Measurements from ENCODE around the gene PIK3R3.
A peak's percentile ranks its signal among the peaks of the same experiment; 100 is the strongest.
"Not testable (repeated sequence)": the region's sequence is repeated elsewhere in the genome, so short reads cannot be mapped to it uniquely, and the experiment has no call there.

PIK3R3 gene

DNA sequence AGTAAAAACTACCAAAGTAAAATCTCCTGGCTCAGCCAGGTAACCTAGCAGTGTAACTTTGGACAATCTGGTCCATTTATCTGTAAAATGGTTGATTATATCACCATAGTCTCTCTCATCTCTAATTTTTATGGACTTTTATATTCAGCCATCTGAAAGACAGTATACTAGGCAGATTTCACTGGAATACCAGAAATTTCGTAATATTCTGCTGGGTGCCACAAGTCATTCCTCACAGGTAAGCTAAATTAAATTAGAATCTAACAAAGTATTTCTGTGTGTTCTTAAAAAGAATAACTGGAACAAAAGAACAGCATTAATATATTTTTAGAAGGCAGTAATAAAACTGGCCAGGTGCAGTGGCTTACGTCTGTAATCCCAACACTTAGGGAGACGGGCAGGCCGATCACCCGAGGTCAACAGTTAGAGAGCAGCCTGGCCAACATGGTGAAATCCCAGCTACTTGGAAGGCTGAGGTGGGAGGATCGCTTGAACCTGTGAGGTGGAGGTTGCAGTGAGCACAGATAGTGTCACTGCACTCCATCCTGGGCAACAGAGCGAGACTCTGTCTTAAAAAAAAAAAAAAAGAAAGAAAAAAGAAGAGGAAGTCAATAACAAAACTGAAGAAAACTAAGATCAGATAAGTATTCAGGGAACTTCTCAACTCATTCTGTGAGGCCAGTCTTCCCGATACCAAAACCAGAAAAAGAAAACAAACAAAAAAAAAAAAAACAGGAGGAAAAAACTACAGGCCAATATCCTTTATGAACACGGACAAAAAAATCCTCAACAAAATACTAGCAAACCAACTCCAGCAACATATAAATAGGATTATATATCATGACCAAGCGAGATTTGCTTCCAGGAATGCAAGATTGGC lies 35.9 kb downstream of the PIK3R3 start:
- Histone ChIP-seq H3K4me2 (ENCODE audit: low read length) (no peak overlapping the region), H3K36me3 (ENCODE audit: insufficient read depth, low read length) (no peaks in the 10 kb centered on the region), H3K9ac (ENCODE audit: low read depth, low read length) (no peak overlapping the region), H3K4me1 (ENCODE audit: control insufficient read depth, insufficient read depth, low read length) (no peaks in the 10 kb centered on the region), H3K4me3 (ENCODE audit: low read length) (no peak overlapping the region), H3K9me3 (replicated peaks; ENCODE audit: low read length) (no peaks in the 10 kb centered on the region), H3K27me3 (ENCODE audit: control insufficient read depth, insufficient read depth, low read length) (no peaks in the 10 kb centered on the region)

DNA sequence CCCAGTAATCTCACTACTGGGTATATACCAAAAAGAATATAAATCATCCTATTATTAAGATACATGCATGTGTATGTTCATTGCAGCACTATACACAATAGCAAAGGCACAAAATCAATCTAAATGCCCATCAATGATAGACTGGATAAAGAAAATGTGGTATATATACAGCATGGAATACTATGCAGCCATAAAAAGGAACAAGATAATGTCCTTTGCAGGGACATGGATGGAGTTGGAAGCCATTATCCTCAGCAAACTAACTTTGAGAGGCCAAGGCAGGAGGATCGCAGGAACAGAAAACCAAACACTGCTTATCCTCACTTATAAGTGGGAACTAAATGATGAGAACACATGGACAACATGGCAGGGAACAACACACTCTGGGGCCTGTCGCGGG lies 37.3 kb downstream of the PIK3R3 start:
- H3K9me3 ChIP-seq (replicated peaks; ENCODE audit: low read length); H3K27me3 ChIP-seq (ENCODE audit: control insufficient read depth, insufficient read depth, low read length); H3K4me1 ChIP-seq (ENCODE audit: control insufficient read depth, insufficient read depth, low read length); H3K4me2 ChIP-seq (ENCODE audit: low read length); H3K4me3 ChIP-seq (ENCODE audit: low read length); H3K36me3 ChIP-seq (ENCODE audit: insufficient read depth, low read length); H3K9ac ChIP-seq (ENCODE audit: low read depth, low read length): not testable (repeated sequence)

DNA sequence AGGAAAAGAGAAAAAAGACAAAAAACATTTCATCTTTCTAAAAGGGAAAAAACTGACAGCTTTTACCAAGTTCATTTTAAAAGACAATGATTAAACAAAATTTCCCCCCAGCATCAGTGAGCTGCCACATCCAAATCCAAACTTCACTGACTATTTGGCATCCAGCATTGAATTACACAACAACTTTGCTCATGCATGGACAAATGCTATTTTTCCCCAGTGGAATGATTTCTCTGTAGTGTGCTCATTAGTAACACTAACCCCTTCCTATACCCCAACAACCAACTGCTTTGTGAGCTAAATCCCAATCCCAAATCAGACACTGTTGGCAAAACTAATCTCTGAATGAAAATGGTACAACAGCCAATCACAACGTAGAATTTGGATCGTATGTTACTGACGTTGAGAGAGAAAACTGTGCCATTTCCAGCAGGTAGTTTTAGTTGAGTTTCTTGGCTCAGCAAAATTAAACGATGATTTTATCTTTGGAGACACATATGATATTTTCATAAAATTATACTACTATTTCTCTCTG lies 37.9 kb downstream of the PIK3R3 start:
- H3K36me3 ChIP-seq (ENCODE audit: insufficient read depth, low read length), result no peaks in the 10 kb centered on the region
- no peak overlapping the region for H3K4me2 ChIP-seq (ENCODE audit: low read length)
- H3K9ac ChIP-seq (ENCODE audit: low read depth, low read length), result no peak overlapping the region
- H3K4me1 ChIP-seq (ENCODE audit: control insufficient read depth, insufficient read depth, low read length), result no peaks in the 10 kb centered on the region
- no peaks in the 10 kb centered on the region for H3K9me3 ChIP-seq (replicated peaks; ENCODE audit: low read length)
- no peaks in the 10 kb centered on the region for H3K27me3 ChIP-seq (ENCODE audit: control insufficient read depth, insufficient read depth, low read length)
- no peak overlapping the region for H3K4me3 ChIP-seq (ENCODE audit: low read length)

DNA sequence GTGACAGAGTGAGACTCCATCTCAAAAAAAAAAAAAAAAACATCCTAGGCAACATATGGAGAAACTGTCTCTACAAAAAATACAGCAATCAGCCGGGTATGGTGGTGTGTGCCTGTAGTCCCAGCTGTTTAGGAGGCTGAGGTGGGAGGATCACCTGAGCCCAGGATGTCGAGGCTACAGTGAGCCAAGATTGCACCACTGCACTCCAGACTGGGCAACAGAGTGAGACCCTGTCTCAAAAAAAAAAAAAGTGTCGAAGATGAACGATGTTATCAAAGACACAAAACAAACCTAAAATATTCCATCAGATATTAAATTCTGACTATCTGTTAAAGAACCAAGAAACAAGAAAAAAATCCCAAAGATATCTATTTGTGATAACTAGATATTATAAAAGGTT lies 38.6 kb downstream of the PIK3R3 start:
- not testable (repeated sequence) for H3K9ac ChIP-seq (ENCODE audit: low read depth, low read length); H3K4me3 ChIP-seq (ENCODE audit: low read length); H3K9me3 ChIP-seq (replicated peaks; ENCODE audit: low read length); H3K27me3 ChIP-seq (ENCODE audit: control insufficient read depth, insufficient read depth, low read length); H3K36me3 ChIP-seq (ENCODE audit: insufficient read depth, low read length); H3K4me2 ChIP-seq (ENCODE audit: low read length); H3K4me1 ChIP-seq (ENCODE audit: control insufficient read depth, insufficient read depth, low read length)

DNA sequence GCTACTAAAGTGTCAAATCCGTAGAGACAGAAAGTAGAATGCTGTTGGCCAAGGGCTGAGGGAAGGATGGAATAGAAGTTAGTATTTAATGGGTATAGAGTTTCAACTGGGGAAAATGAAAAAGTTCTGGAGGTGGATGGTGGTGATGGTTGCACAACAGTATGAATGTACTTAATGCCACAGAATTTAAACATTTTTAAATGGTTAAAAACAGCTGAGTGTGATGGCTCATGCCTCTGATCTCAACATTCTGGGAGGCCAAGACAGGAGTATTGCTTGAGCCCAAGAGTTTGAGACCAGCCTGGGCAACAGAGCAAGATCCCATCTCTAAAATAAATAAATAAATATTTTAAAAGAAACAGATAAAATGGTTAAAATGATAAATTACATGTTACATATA lies 44.5 kb downstream of the PIK3R3 start:
- Histone ChIP-seq H3K9ac (ENCODE audit: low read depth, low read length) (no peak overlapping the region), H3K4me1 (ENCODE audit: control insufficient read depth, insufficient read depth, low read length) (peaks cover 16% of the 10 kb centered on the region), H3K4me2 (ENCODE audit: low read length) (no peak overlapping the region), H3K9me3 (replicated peaks; ENCODE audit: low read length) (no peaks in the 10 kb centered on the region), H3K36me3 (ENCODE audit: insufficient read depth, low read length) (no peaks in the 10 kb centered on the region), H3K4me3 (ENCODE audit: low read length) (no peak overlapping the region), H3K27me3 (ENCODE audit: control insufficient read depth, insufficient read depth, low read length) (no peaks in the 10 kb centered on the region)

DNA sequence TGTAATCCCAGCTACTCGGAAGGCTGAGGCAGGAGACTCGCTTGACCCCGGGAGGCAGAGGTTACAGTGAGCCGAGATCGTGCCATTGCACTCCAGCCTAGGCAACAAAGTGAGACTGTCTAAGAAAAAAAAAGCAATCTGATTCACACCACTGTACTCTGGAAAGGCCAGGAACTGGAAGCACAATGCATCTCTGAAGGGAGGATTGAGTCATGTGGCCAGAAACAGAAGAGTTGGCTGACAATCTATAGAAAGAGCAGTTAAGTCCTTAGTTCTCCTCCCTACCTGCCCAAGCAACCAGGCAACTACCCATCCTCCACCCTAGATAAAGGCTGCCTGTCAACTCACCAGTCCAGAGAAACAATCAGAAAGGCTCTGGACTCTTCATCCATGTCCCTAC lies 45.9 kb downstream of the PIK3R3 start:
- H3K4me3 ChIP-seq (ENCODE audit: low read length), result no peak overlapping the region
- no peak overlapping the region for H3K9ac ChIP-seq (ENCODE audit: low read depth, low read length)
- no peak overlapping the region for H3K4me2 ChIP-seq (ENCODE audit: low read length)
- H3K36me3 ChIP-seq (ENCODE audit: insufficient read depth, low read length), result no peaks in the 10 kb centered on the region
- H3K4me1 ChIP-seq (ENCODE audit: control insufficient read depth, insufficient read depth, low read length), result peaks cover 16% of the 10 kb centered on the region
- no peaks in the 10 kb centered on the region for H3K9me3 ChIP-seq (replicated peaks; ENCODE audit: low read length)
- H3K27me3 ChIP-seq (ENCODE audit: control insufficient read depth, insufficient read depth, low read length), result no peaks in the 10 kb centered on the region

DNA sequence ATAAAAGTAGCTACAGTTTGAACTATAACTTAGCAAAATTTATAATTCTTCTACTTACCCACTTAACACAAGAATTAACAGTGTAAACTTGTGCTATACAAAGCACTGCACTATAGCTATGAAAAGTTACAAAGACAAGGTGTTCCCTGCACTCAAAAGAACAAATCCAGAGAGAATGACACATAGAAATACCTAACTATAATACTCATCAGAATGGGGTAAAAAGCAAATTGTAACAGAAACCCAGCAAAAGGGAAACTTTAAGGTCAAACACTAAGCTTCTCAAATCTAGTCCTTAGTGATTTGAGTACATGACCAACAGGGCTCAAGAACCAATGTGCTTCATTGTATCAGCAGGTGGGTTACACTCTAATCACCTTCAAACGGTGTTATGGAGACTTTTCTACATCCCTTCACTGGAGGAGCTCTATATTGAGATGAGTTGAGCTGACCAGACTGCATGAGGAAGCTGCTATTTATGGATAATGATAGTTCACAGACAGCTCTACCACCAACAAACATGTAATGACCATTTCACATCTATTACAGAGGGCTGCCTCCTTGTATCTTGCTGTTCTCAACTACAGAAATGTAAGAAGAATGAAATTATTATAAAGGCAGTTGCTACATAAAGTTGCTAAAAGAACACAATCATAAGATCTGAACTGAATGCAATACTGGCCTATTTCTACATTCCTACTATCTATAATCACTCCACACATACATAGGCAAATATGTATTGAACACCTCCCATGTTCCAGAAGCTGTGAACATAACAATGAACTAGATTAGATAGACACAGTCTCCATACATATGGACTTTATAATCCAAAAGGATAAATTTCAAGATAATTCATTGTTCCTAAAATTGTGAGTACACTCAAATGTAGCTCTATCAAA lies 47.6 kb downstream of the PIK3R3 start:
- H3K4me3 ChIP-seq (ENCODE audit: low read length), result peak overlapping the region; percentile 27
- no peaks in the 10 kb centered on the region for H3K36me3 ChIP-seq (ENCODE audit: insufficient read depth, low read length)
- no peaks in the 10 kb centered on the region for H3K9me3 ChIP-seq (replicated peaks; ENCODE audit: low read length)
- peaks cover 16% of the 10 kb centered on the region for H3K4me1 ChIP-seq (ENCODE audit: control insufficient read depth, insufficient read depth, low read length)
- H3K27me3 ChIP-seq (ENCODE audit: control insufficient read depth, insufficient read depth, low read length), result no peaks in the 10 kb centered on the region
- peak overlapping the region; percentile 71 for H3K4me2 ChIP-seq (ENCODE audit: low read length)
- peak overlapping the region; percentile 33 for H3K9ac ChIP-seq (ENCODE audit: low read depth, low read length)

DNA sequence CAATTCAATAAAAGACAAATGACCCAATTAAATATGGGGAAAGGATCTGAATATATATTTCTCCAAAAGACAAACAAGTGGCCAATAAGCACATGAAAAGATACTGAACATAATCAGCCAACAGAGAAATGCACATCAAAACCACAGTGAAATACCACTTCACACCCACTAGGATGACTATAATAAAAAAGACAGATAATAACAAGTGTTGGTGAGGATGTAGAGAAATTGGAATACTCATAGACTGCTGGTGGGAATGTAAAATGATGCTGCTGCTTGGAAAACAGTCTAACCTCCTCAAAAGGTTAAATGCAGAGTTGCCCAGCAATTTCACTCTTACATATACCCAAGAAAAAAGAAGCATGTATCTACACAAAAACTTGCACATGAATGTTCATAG lies 48.9 kb downstream of the PIK3R3 start:
- Histone ChIP-seq H3K27me3 (ENCODE audit: control insufficient read depth, insufficient read depth, low read length) (no peaks in the 10 kb centered on the region), H3K4me3 (ENCODE audit: low read length) (no peak overlapping the region), H3K9ac (ENCODE audit: low read depth, low read length) (no peak overlapping the region), H3K4me2 (ENCODE audit: low read length) (no peak overlapping the region), H3K36me3 (ENCODE audit: insufficient read depth, low read length) (no peaks in the 10 kb centered on the region), H3K9me3 (replicated peaks; ENCODE audit: low read length) (no peaks in the 10 kb centered on the region), H3K4me1 (ENCODE audit: control insufficient read depth, insufficient read depth, low read length) (peaks cover 16% of the 10 kb centered on the region)

DNA sequence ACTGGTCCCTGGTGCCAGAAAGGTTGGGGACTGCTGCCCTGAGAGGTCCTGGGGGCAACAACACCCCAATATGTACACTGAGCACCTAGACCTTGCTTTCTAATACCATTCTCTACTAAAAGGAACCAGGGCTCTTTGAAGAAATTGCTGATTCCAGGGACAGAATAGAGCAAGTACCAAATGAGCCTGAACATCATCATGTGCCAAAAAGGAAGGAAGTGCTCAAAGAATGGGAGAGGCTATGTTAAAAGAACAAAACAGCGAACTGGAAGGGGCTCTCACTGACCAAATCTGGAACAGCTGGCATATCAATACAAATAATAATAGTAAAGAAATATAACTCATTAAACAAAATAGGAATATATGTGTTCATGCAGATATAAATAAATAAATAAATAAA lies 50.8 kb downstream of the PIK3R3 start:
- Histone ChIP-seq H3K36me3 (ENCODE audit: insufficient read depth, low read length) (no peaks in the 10 kb centered on the region), H3K9me3 (replicated peaks; ENCODE audit: low read length) (no peaks in the 10 kb centered on the region), H3K4me1 (ENCODE audit: control insufficient read depth, insufficient read depth, low read length) (peaks cover 16% of the 10 kb centered on the region), H3K4me3 (ENCODE audit: low read length) (no peak overlapping the region), H3K9ac (ENCODE audit: low read depth, low read length) (no peak overlapping the region), H3K4me2 (ENCODE audit: low read length) (no peak overlapping the region), H3K27me3 (ENCODE audit: control insufficient read depth, insufficient read depth, low read length) (no peaks in the 10 kb centered on the region)

DNA sequence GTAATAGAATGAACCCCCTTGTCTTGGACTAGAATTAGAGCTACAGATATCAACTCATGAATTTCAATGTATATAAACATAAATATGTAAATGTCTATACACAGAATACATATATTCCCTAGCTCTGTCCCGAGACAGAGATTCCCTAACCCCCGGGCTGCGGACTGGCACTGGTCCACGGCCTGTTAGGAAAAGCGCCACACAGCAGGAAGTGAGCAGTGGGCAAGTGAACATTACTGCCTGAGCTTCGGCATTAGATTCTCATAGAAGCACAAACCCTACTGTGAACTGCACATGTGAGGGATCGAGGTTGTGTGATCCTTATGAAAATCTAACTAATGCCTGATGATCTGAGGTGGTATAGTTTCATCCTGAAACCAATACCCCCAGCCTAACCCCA lies 51.2 kb downstream of the PIK3R3 start:
- peaks cover 16% of the 10 kb centered on the region for H3K4me1 ChIP-seq (ENCODE audit: control insufficient read depth, insufficient read depth, low read length)
- H3K9ac ChIP-seq (ENCODE audit: low read depth, low read length), result no peak overlapping the region
- H3K4me3 ChIP-seq (ENCODE audit: low read length), result no peak overlapping the region
- no peak overlapping the region for H3K4me2 ChIP-seq (ENCODE audit: low read length)
- no peaks in the 10 kb centered on the region for H3K9me3 ChIP-seq (replicated peaks; ENCODE audit: low read length)
- H3K36me3 ChIP-seq (ENCODE audit: insufficient read depth, low read length), result no peaks in the 10 kb centered on the region
- H3K27me3 ChIP-seq (ENCODE audit: control insufficient read depth, insufficient read depth, low read length), result no peaks in the 10 kb centered on the region

DNA sequence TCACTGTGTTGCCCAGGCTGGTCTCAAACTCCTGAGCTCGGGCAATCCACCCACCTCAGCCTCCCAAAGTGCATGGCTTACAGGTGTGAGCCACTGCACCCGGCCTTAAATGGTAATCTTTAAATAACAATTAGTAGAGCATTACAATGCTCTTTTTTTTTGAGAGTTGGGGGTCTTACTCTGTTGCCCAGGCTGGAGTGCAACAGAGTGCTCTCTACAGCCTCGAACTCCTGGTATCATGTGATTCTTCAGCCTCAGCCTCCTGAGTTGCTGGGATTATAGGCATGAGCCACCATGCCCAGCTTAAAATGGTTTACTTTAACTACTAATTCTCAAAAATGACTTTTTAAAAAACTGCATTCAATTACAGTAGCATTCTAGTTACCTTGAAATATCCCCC lies 52.2 kb downstream of the PIK3R3 start:
- Histone ChIP-seq H3K4me2 (ENCODE audit: low read length) (no peak overlapping the region), H3K4me3 (ENCODE audit: low read length) (no peak overlapping the region), H3K27me3 (ENCODE audit: control insufficient read depth, insufficient read depth, low read length) (no peaks in the 10 kb centered on the region), H3K9ac (ENCODE audit: low read depth, low read length) (no peak overlapping the region), H3K36me3 (ENCODE audit: insufficient read depth, low read length) (no peaks in the 10 kb centered on the region), H3K4me1 (ENCODE audit: control insufficient read depth, insufficient read depth, low read length) (peaks cover 15% of the 10 kb centered on the region), H3K9me3 (replicated peaks; ENCODE audit: low read length) (no peaks in the 10 kb centered on the region)
